ENCODE data around the gene GLIS1. TPM values are rescaled to one million over a fixed set of nuclear protein-coding genes. Genes with fewer than 3 reads are reported as not detected.

Gene GLIS1
- total and polyA plus RNA-seq, 11 donors, result 0.06 to 0.35 (median 0.13) TPM; not detected in 6

DNA sequence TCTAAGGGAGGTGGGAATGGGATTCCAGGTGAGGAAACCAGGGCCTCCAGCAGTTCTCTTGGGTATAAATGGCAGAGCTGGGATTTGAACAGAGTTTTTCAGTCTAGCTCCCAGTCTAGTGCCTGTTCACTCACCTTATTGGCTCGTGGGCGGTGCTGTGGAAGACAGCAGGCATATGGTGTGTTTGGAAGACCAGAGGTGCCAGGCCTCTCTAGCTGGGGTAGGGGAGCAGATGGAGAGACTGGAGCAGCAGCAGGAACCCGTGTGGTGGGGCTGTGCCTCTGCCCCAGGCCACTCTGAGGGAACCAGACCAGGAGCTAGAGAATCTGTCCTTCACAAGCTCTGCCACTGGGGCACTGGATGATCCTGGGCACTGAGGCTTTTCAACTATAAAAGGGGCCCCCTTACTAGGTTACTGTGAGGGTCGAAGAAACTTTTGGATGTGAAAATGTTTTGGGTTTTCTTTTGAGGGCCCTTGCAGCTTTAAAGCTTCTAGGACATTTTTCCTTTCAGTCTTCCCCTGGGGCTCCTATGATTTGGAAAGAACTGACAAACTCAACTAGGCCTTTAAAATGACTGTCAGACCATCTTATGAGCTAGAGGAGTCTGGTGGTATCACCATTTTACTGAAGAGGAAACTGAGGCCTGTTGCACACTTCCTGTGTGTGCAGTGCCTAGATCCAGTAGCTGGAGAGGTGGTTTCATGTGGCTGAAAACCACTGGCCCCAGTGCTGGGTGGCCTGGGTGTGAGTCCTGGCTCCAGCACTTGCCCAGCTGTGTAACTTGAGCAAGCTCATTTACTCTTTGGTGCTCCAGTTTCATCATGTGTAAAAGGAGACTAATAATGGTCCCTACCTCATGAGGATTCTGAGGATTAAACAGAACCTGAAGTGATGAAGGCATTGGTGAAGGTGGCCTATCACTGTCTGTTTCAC lies 273.7 kb downstream of the GLIS1 start:
- Histone ChIP-seq H3K4me3 (no peak overlapping the region), H3K9me3 (no peaks in the 10 kb centered on the region), H3K27me3 (no peaks in the 10 kb centered on the region), H3K36me3 (no peaks in the 10 kb centered on the region), H3K4me1 (peaks cover 0 to 5% (median under 1%) of the 10 kb centered on the region in 12 donors), H3K27ac (no peak overlapping the region)
- intact Hi-C loops (cut with DNase I), result no loop called here
- ATAC-seq, result no peak
- no peak for DNase-seq
- WGBS, 4 donors, result 46 to 60% (median 52%) methylated on average over 4 of the region's 4 CpGs
- no peak for TF ChIP-seq POLR2A (IDR thresholded peaks at IDR 0.05)
- TF ChIP-seq, protein P1, sequence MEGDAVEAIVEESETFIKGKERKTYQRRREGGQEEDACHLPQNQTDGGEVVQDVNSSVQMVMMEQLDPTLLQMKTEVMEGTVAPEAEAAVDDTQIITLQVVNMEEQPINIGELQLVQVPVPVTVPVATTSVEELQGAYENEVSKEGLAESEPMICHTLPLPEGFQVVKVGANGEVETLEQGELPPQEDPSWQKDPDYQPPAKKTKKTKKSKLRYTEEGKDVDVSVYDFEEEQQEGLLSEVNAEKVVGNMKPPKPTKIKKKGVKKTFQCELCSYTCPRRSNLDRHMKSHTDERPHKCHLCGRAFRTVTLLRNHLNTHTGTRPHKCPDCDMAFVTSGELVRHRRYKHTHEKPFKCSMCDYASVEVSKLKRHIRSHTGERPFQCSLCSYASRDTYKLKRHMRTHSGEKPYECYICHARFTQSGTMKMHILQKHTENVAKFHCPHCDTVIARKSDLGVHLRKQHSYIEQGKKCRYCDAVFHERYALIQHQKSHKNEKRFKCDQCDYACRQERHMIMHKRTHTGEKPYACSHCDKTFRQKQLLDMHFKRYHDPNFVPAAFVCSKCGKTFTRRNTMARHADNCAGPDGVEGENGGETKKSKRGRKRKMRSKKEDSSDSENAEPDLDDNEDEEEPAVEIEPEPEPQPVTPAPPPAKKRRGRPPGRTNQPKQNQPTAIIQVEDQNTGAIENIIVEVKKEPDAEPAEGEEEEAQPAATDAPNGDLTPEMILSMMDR (IDR thresholded peaks at IDR 0.05), result no peak

DNA sequence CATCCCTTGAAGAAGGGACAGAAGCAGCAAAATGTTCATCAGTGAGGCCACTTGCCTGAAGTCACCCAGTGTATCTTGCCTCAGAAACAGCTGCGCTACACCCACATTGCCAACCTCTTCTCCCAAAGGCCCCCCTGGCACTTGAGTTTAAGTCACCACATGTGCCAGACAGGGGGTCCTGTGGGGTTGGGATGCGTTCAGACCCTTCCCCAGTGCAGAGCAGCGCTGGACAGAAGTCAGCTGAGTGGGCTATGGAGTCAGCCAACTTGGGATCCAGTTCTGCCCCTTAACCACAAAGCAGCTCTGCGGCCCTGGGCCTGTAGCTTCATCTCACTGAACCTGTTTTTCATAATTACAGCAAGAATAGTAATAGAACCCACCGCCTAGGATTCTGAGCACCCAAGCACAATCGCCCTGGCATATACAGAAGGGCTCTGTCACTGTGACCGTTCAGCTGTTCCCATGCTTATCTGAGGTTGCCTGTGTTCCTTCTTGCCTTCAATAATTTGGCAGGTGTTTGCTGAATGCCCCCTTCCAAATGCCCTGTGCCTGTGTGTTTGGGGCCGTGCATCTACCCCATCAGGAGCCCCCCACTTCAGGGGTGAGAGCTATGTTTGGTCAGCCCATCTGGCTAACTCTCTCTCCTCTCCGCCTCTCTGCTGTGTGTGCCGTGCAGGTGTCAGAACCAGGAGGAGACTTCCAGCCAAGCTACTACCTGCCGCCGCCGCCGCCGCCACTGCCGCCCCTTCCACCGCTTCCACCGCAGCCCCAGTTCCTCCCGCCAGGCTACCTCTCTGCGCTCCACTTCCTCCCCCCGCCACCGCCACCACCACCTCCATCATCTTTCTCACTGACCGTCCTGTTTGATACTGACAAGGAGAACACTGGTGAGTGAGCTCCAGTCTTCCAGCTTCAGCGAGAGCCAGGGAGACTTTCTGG lies 274.7 kb downstream of the GLIS1 start:
- peak in 1 of 4 donors; percentile 25 for ATAC-seq
- Histone ChIP-seq H3K4me1 (peaks cover 0 to 5% (median 0%) of the 10 kb centered on the region in 12 donors), H3K9me3 (no peaks in the 10 kb centered on the region), H3K27ac (no peak overlapping the region), H3K27me3 (peaks cover 0 to under 1% (median 0%) of the 10 kb centered on the region in 9 donors), H3K4me3 (no peak overlapping the region), H3K36me3 (no peaks in the 10 kb centered on the region)
- intact Hi-C loops (cut with DNase I), result no loop called here
- no peak for DNase-seq
- no peak for TF ChIP-seq POLR2A (IDR thresholded peaks at IDR 0.05)
- TF ChIP-seq, protein P1 (IDR thresholded peaks at IDR 0.05), result no peak
- WGBS, 4 donors, result 83 to 87% (median 85%) methylated on average over 23 to 24 of the region's 24 CpGs

DNA sequence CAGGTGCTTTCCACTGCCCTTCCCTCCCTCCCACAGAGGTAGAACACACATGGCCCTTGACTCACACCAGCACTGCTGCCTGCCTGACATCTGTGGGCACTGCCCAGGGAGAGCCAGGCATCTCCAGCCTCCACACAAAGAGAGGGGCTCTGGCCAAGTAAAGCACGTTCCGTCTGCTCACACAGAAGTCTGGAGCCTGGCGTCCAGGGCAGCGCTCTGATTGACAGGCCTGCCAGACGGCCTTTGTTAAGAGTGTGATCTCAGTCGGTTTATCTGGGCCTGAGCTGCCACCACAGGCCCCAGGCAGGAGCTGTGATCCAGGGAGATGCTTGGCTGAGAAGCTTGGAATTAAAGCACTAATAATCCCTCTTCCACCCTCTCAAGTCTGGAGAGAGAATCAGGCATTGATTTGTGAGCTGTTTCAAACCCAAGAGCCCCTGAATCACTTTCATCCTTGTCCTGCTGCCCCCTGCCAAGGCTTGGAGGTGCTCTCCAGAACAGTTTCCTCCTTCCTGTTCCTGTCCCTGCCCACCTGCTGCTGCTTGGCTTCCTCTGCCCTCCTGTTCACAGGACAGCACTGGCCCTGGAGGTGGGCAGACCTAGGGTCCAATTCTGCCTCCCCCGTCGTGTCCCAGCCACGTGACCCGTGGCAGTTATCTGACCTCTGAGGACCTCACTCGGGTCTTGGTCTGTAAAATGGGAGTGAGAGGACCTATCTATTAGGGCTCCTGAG lies 276.0 kb downstream of the GLIS1 start:
- ATAC-seq, result peak in 2 of 4 donors; percentile 10 to 47
- DNase-seq, result no peak
- Histone ChIP-seq H3K27ac (no peak overlapping the region), H3K36me3 (no peaks in the 10 kb centered on the region), H3K27me3 (peaks cover 0 to 3% (median 0%) of the 10 kb centered on the region in 9 donors), H3K4me1 (peaks cover 0 to 5% (median 0%) of the 10 kb centered on the region in 12 donors), H3K9me3 (no peaks in the 10 kb centered on the region), H3K4me3 (no peak overlapping the region)
- TF ChIP-seq, protein P1 (IDR thresholded peaks at IDR 0.05), result no peak
- TF ChIP-seq POLR2A (IDR thresholded peaks at IDR 0.05), result no peak
- WGBS, 4 donors, result 55 to 78% (median 68%) methylated on average over 7 to 11 of the region's 11 CpGs
- intact Hi-C loops (cut with DNase I), result no loop called here

All from heart left ventricle (tissue), 16 donors.